KOPT-K1 (cell line): ENCODE data around the gene TCTN1.
"Not testable (repeated sequence)": the region's sequence is repeated elsewhere in the genome, so short reads cannot be mapped to it uniquely, and the experiment has no call there.

ENCODE experiments used
- H3K27ac ChIP-seq: fragments of 200-600 bp; sonication (generic); 2 replicates; pipeline ENCODE4 v1.5.1; 2016; ENCODE audit warnings: antibody characterized with exemption, mild to moderate bottlenecking, low read depth, low read length; ENCODE audit not compliant: poor library complexity, severe bottlenecking
- H3K36me3 ChIP-seq: fragments of 200-600 bp; sonication (generic); 2 replicates; pipeline ENCODE4 v1.5.1; 2017; ENCODE audit warnings: antibody characterized with exemption, mild to moderate bottlenecking, low read length, moderate library complexity; ENCODE audit not compliant: insufficient read depth
- H3K9me3 ChIP-seq: fragments of 200-600 bp; sonication (generic); 2 replicates; pipeline ENCODE4 v1.5.1; 2017; ENCODE audit warnings: antibody characterized with exemption, low read length, mild to moderate bottlenecking; ENCODE audit not compliant: insufficient read depth, poor library complexity, severe bottlenecking

Gene TCTN1

GRCh38 chr12:110602085-110602814, 11.7 kb upstream of the TCTN1 start:
- not testable (repeated sequence) for H3K27ac ChIP-seq, H3K9me3 ChIP-seq, H3K36me3 ChIP-seq

- Histone ChIP-seq H3K9me3 (no peaks in the 10 kb centered on the region), H3K36me3 (no peaks in the 10 kb centered on the region), H3K27ac (no peak overlapping the region)
Measured at GRCh38 chr12:110606253-110606611, 7.7 kb upstream of the TCTN1 start.

- Histone ChIP-seq H3K9me3 (no peaks in the 10 kb centered on the region), H3K36me3 (no peaks in the 10 kb centered on the region), H3K27ac (peak overlapping the region; percentile 72)
Measured at GRCh38 chr12:110613071-110613770, 708 bp upstream of the TCTN1 start.

GRCh38 chr12:110615171-110615570, 1.2 kb downstream of the TCTN1 start:
- H3K36me3 ChIP-seq, result no peaks in the 10 kb centered on the region
- H3K9me3 ChIP-seq, result no peaks in the 10 kb centered on the region
- H3K27ac ChIP-seq, result no peak overlapping the region

- Histone ChIP-seq H3K36me3 (no peaks in the 10 kb centered on the region), H3K9me3 (no peaks in the 10 kb centered on the region)
Measured at GRCh38 chr12:110616471-110617115, 2.7 kb downstream of the TCTN1 start.

GRCh38 chr12:110619534-110619953, 5.6 kb downstream of the TCTN1 start:
- Histone ChIP-seq H3K9me3 (no peaks in the 10 kb centered on the region), H3K36me3 (no peaks in the 10 kb centered on the region), H3K27ac (no peak overlapping the region)

More at GRCh38 chr12:110616471-110617115, 2.7 kb downstream of the TCTN1 start:
- no peak overlapping the region for H3K27ac ChIP-seq

GRCh38 chr12:110622582-110622981, 8.7 kb downstream of the TCTN1 start:
- no peaks in the 10 kb centered on the region for H3K9me3 ChIP-seq
- H3K27ac ChIP-seq, result no peak overlapping the region
- no peaks in the 10 kb centered on the region for H3K36me3 ChIP-seq

- Histone ChIP-seq H3K36me3 (no peaks in the 10 kb centered on the region), H3K9me3 (no peaks in the 10 kb centered on the region), H3K27ac (no peak overlapping the region)
Measured at GRCh38 chr12:110627500-110628195, 13.7 kb downstream of the TCTN1 start.

- no peaks in the 10 kb centered on the region for H3K9me3 ChIP-seq
- H3K36me3 ChIP-seq, result no peaks in the 10 kb centered on the region
- no peak overlapping the region for H3K27ac ChIP-seq
Measured at GRCh38 chr12:110635055-110635454, 21.1 kb downstream of the TCTN1 start.

GRCh38 chr12:110636516-110636915, 22.6 kb downstream of the TCTN1 start:
- Histone ChIP-seq H3K27ac (no peak overlapping the region), H3K9me3 (no peaks in the 10 kb centered on the region), H3K36me3 (no peaks in the 10 kb centered on the region)

- Histone ChIP-seq H3K9me3 (no peaks in the 10 kb centered on the region), H3K36me3 (no peaks in the 10 kb centered on the region), H3K27ac (no peak overlapping the region)
Measured at GRCh38 chr12:110637869-110638441, 24.0 kb downstream of the TCTN1 start.

GRCh38 chr12:110638796-110639195, 24.9 kb downstream of the TCTN1 start:
- H3K9me3 ChIP-seq, result no peaks in the 10 kb centered on the region
- no peaks in the 10 kb centered on the region for H3K36me3 ChIP-seq
- H3K27ac ChIP-seq, result no peak overlapping the region

- no peaks in the 10 kb centered on the region for H3K9me3 ChIP-seq
- no peak overlapping the region for H3K27ac ChIP-seq
- no peaks in the 10 kb centered on the region for H3K36me3 ChIP-seq
Measured at GRCh38 chr12:110639336-110640141, 25.6 kb downstream of the TCTN1 start.

GRCh38 chr12:110640275-110641025, 26.5 kb downstream of the TCTN1 start:
- Histone ChIP-seq H3K27ac (no peak overlapping the region), H3K36me3 (no peaks in the 10 kb centered on the region), H3K9me3 (no peaks in the 10 kb centered on the region)
